ENCODE measurements around the gene TEX11.

Gene TEX11

DNA sequence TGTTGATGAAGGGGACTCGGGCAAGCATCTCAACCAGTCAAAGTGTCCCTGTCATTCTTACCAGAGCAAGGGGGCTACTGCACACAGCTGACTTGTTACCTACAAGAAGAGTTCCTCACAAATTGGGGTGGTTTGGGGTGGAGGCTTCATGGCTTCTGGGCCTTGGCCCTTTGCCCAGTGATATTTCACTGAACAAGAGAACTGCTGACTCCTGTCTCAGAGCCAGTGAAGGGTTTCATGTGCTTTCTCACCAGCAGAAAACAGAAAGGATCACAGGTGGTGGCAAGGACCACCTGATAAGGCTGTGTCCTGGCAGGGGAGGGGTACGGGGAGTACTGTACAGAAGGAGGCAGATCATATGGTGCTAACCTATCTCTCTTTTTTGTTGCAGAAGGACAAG lies 410.4 kb downstream of the TEX11 start:
- DNase-seq (ENCODE audit: low read depth in 3 of 3): no peak

DNA sequence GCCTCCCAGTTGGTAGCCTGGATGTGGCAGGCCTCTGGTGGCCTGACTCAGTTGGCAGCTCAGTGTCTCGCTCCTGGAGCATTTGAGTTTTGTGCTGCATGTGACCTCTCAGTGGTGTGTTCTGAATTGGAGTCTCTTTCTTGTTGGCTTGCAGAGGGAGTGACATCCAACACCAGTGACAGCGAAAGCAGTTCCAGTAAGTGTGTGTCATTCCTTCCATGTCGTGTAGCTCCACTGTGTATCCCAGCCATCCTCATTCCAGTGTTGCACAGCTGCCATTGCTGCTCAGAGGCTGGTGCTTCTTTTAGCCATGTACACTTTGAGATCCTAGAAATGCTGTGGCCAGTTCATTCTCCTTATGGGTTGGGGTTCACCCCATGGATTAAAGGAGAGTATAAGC lies 411.5 kb downstream of the TEX11 start:
- DNase-seq (ENCODE audit: low read depth in 3 of 3): no peak

DNA sequence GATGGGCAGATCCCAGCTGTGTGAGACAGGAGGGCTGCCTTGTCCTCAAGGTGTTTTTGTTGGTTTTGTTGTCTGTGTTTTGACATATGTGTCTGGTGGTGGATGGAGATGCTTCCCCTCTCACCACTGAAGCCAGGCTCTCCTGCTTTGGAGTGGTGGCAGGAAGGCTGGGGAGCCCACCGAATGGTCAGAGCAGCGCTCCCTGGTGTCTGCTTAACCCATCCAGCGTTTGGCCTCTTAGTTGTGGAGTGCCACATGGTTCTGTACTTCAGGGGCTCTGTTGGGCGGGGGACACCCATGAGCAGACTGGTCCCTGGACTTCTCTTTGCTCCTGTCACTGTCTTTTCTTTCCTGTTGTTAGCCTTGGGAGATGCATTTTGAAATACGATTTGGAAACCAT lies 412.0 kb downstream of the TEX11 start:
- no peak for DNase-seq (ENCODE audit: low read depth in 3 of 3)

DNA sequence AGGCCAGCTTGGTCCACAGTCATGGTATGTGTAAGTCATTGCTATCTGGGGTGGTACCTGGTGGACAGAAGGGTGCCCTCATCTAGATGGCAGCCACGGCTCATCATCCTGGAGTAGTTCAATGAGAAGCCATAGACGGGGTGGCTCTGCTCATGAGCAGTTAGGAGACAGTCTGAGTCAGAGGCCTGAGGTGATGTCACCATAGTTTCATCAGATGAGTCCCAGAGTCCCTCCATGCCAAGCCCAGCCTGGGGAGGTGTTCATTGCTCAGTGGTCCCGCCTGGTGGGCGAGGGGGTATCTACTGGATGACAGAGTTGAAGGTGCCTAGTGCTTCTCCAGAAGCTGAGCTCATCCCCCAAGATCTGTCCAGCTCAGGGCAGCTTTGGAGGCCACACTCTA lies 414.1 kb downstream of the TEX11 start:
- no peak for DNase-seq (ENCODE audit: low read depth in 3 of 3)

DNA sequence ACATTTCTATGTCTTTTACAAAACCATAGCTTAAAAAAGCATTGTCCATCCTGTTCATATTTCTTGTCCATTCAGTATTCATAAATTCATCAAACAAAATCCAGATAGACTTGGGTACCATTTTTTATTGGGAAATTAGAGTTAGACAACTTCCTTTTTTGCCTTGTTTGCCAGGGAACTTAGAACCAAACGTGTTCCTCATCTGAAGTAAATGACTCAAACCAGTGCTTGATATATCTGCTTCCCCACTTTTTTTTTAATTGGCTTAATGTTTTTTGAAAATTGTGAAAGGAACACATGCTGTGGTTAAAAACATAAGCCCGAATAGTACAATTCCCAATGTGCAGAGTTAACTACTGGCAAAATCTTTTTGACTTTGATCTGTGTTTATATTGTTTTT lies 419.7 kb downstream of the TEX11 start:
- DNase-seq (ENCODE audit: low read depth in 3 of 3): no peak

DNA sequence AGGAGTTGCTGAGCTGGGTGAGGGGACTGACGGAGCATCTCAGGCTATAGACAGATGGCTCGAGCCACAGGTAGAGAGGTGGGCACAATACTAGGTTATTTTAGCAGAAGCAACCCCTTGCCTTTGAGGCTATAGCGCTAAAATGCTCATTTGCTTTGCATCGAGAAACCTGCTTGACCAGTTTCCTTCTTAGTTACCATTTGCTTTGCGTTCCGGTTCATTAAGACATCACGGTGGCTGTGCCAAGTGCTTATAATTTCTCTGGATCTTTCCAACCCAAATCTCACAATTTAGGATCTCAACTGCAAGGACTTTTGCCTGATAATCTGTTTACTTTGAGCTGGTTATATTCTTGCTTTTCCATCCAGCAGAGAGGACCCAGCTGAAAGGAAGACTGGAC lies 423.0 kb downstream of the TEX11 start:
- DNase-seq (ENCODE audit: low read depth in 3 of 3): no peak

DNA sequence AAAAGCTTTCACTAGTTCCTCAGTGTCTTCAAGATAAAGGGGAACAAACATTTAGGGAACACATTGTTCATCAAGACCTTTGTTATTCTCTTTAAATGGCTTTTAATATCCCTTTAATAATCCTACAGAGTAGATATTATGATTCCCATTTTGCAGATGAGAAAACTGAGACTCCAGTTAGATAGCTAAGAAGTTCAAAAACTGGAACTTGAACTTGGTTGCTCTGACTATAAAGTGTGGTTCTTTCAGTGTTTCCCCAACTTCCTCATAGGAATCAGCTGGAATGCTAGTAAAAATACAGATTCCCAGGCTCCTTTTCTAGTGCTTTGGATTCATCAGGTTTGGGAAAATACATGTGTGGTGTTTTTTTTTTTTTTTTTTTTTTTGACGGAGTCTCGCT lies 426.2 kb downstream of the TEX11 start:
- no peak for DNase-seq (ENCODE audit: low read depth in 3 of 3)

DNA sequence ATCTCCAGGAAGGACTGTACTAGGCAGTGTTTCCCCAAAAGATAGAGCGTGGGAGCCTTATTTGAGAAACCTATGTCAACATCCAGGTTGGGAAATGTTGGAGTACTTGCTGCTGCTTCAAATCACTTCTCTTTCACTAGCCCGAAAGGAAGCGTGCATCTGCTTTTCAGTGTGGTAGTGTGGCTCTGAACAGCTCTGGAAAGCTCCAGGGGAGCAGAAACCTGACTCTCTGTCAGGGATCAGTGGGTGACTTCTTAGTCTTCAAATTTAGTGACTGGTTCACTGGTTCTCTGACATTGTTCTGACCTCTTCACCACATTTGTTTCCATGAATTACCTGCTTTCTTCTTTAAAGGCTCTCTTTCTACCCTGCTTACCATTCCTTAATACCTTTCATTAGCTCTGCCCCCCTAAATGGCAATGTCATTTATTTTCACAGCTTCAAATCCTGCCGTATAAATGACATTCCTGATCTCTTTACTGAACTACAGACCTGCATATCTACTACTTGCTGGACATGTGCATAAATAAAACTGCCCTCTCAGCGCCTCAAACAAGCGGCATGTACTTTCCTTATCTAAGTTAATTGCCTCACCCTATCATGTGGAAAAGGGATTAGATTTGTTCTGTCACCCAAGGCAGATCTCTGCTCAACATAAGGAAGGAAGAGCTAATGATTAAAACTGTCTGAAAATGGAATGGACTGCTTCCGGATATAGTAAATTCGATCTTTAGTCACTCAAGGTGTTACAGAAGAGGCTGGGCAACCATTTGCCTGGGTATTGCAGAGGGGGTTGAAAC lies 426.8 kb downstream of the TEX11 start:
- DNase-seq (ENCODE audit: low read depth in 3 of 3): no peak

DNA sequence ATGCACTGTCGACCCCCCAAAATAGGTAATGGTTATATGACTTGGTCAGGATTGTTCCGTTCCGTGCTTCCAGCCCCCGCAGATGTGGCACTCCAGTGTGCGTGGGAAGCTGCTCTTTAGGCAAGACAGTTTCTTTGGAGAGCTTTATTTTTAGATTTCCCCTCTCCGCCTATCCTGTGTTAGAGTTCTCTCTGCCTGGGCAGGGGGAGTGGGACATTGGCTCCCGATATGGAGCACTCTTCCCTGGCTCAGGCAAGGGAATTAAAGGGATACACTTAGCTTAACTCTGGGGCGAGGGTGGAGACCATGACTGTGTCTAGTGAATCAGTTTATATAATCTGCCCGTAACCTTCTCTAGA lies 427.9 kb downstream of the TEX11 start:
- no peak for DNase-seq (ENCODE audit: low read depth in 3 of 3)

DNA sequence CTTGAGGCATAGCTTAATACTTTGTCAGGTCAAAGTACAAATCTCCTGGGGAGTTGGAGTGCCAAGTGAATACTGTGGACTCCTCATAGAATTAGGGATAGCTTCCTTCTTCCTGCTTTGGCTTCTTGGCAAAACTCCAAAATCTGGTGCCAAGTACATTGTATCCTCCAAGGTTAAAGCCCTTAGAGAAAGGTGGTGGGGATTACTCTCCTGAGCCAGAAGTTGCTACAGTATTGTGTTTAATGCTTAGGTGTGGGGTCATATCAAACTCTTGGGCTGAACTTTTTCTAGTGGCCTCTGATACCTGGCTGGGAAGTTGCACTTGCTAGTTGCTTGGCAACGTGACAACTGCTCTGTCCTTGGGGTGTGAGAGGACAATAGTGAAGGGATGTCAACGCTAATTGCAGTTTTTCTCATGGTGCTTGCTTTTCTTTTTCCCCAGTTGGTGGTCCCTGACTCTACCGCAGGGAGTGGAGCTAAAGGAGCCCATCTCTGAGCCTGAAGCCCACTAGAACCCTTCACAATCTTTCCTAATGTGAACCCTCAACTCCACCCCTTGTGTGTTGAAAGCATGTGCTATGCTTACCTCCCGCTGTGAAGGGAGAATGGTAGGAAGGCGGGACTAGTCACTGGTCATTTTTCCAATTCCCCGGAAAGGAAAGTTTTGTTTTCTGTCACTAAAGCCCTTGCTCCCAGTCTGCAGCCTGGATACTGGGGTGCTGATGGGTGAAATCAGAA lies 428.4 kb downstream of the TEX11 start:
- no peak for DNase-seq (ENCODE audit: low read depth in 3 of 3)

DNA sequence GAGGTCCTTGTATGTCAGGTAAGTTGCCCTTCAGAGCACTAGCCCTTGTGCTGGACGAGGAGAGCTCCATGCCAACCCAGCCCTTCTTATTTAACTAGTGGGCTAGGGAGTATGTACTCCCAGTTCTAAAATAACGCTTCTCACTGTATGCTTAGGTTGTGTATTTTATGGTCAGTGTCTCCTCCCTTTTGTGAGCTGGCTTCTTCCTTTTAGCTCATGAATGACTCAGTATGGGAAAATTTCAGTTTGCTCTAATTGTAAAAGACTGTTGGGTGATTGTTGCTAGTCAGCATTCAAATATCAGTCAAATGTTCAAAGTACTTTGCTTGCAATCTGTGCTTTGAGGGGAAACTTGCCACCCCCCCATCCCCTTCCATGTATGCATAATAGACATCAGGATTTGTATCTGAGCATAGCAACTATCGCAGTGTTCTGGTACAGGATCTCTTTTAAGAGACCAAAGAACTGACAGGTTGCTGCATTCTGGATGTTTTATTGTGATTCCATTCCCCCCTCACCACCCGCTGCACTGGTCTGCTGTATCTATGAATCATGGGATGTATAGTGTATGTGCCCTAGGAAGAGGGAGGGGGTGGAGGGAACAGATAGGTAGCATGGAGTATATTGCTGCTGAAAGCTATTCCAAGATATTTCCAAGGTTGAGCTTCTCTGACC lies 429.1 kb downstream of the TEX11 start:
- no peak for DNase-seq (ENCODE audit: low read depth in 3 of 3)
